AG10803 (cell line): Measurements from ENCODE around the gene SH2D2A.
A peak's percentile ranks its signal among the peaks of the same experiment; 100 is the strongest.

ENCODE experiments used
- DNase-seq: peaks from one replicate; pipeline ENCODE4 v3.0.0; 2010; ENCODE audit warnings: low read depth
- H3K4me3 ChIP-seq: 2 replicates; pipeline ENCODE4 v1.5.1; 2011; ENCODE audit warnings: mild to moderate bottlenecking, low read length, control low read depth
- TF ChIP-seq, protein P1 (sequence below): conservative IDR thresholded peaks from 2 replicates; pipeline ENCODE4 v1.5.1; 2011; ENCODE audit warnings: mild to moderate bottlenecking, low read length, control low read depth, inconsistent platforms

The SH2D2A gene

DNA sequence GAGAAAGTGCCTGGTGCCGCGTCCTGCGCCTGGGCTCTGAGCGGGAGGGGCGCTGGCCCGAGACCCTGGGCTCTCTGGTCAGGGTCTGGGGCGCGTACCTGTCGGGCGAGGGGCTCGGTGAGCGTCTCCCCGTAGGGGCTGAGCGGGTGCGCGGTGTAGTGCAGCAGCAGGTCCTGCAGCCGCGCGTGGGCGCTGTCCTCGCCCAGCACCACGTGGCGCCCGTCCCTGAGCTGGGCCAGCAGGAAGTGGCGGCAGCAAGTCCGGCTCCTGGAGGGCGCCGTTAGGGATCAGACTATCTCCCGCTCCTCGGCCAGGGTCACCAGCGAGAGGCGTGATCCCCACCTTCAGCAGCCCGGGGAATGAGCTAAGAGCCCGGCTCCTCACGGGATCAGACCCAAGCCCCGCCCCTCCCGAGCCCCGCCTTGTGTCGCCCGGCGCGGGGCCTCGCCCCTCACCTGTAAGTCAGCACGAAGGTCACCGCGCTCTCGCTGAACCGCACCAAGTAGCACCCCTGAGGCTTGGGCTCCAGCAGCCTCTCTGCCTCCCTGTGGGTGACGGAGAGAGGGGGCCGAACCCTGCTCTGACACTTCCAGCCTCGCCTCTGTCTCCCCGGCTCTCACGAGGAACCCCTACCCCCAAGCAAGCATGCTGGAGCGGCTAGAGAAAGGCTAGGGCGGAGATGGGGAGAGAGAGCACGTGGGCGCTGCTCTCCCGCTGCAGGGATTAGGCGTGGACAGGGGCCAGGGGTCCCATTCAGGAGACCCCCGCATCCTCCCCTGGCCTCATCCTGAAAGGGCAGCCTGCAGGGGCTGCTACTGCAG lies 2.7 kb downstream of the SH2D2A start:
- TF ChIP-seq, protein P1, sequence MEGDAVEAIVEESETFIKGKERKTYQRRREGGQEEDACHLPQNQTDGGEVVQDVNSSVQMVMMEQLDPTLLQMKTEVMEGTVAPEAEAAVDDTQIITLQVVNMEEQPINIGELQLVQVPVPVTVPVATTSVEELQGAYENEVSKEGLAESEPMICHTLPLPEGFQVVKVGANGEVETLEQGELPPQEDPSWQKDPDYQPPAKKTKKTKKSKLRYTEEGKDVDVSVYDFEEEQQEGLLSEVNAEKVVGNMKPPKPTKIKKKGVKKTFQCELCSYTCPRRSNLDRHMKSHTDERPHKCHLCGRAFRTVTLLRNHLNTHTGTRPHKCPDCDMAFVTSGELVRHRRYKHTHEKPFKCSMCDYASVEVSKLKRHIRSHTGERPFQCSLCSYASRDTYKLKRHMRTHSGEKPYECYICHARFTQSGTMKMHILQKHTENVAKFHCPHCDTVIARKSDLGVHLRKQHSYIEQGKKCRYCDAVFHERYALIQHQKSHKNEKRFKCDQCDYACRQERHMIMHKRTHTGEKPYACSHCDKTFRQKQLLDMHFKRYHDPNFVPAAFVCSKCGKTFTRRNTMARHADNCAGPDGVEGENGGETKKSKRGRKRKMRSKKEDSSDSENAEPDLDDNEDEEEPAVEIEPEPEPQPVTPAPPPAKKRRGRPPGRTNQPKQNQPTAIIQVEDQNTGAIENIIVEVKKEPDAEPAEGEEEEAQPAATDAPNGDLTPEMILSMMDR: peak; percentile 54
- peak overlapping the region; percentile 35; the same call in 1 of the 2 replicates for H3K4me3 ChIP-seq
- peak; percentile 47 for DNase-seq

DNA sequence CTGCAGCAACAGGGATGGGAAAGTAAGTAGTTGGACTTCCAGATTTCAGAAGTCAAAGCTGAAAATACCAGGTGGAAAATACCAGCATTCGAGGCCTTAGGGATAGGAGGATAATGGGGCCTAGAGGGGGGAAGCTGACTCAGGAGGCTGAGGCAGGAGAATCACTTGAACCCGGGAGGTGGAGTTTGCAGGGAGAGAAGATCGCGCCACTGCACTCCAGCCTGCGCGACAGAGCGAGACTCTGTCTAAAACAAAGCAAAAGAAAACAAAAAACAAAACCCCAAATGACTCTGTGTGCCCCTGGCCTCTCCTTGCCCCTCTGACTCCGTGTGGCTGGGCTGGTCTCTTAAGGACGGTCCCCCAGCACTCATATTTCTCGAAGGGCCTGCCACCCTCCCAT lies 3.4 kb downstream of the SH2D2A start:
- no peak for DNase-seq
- H3K4me3 ChIP-seq: no peak overlapping the region

DNA sequence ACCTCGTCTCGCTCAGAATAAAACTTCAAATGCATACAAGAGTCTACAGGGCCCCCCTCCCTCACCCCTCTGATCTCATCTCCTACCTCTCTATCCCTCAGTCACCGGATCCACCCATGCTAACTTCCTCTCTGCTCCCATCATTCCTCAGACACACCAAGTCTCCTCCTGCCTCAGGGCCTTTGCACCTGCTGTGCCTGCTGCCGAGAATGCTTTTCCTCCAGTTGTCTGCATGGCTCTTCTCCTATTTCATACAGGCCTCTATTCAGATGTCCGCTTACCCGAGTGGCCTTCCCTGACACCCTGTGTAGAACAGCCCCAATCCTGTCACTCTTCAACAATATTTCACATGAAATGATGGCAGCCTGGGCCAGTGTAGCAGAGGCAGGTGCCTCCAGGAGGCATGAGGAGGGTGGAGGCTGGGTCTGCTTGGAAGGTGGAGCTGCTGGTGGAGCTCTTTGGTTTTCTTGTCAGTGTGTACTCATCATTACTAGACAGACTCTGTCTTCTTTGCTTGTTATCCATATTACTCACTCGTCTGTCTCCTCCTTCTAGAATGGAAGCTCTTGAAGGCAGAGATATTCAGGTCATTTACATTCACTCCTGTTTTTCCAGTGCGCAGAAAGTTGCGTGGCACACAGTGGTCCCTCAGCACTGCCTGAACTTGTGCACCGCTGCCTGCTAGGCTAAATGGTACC lies 4.2 kb downstream of the SH2D2A start:
- DNase-seq: no peak
- no peak overlapping the region for H3K4me3 ChIP-seq

More for the DNA sequence above, 3.4 kb downstream of the SH2D2A start:
- TF ChIP-seq, protein P1: no peak

DNA sequence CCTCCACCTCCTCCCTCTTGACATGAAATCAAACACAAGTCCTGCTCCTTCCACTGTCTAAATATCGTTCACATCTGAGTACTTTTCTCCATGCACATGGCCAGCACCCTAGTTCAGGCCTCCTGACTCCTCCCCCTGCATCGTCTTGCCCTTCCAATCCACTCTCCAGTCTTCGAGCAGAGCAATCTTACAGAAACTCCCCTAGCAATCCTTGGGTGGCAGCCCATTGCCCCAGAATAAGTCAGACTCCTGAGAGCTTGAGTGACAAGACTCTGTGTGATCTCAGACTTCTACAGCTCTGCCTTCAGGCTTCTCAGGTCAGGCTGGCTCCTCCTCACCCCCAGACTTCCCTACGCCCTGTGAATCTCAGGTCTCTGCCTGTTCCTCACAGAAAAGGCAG lies 5.5 kb downstream of the SH2D2A start:
- TF ChIP-seq, protein P1: no peak
- no peak for DNase-seq
- H3K4me3 ChIP-seq: no peak overlapping the region

More for the DNA sequence above, 4.2 kb downstream of the SH2D2A start:
- TF ChIP-seq, protein P1: no peak

DNA sequence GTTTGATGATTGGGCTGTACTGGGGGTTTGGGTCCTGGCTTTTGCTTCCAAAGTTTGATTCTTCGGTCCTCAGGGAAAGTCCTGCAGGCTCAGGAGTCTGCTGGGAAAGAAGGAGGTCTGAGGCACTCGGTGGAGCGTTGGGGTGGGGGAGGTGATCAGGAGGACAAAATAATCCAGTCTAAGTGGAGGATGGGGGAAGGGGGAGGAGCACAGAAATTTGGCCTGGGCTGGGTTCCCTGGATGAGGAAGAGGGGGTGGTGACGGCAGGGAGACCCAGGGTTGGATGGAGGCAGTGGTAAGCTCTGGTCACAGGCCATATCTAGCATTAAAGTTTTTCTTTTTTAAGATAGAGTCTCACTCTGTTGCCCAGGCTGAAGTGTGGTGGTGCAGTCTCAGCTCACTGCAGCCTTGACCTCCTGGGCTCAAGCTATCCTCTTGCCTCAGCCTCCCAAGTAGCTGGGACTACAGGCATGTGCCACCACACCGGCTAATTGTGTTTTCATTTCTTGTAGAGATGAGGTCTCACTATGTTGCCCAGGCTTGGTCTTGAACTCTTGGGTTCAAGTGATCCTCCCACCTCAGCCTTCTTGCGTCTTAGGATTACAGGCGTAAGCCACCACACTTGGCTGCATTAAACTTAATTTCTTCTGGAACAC lies 6.8 kb downstream of the SH2D2A start:
- H3K4me3 ChIP-seq: no peak overlapping the region
- TF ChIP-seq, protein P1: no peak
- DNase-seq: no peak

DNA sequence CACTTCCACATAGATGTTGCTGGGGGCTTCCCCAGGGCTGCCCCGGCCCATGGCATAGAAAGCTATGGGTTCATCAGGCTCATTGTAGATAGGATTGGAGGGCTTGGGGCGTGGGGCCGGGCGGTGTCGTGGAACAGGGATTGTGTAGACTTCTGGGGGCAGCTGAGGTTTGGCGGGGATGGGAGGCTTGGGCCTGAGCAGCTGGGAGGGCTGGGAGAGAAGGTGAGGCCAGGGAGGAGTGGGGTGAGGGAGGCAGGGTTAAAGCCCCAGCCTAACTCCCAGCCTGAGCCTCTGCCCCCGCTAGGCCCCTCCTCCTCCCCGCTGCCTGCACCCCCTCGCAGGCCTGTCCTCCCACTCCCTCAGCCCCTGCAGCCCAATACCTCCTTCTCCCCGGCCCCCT lies 7.4 kb downstream of the SH2D2A start:
- TF ChIP-seq, protein P1: no peak
- no peak for DNase-seq
- H3K4me3 ChIP-seq: no peak overlapping the region
